ENCODE data around the gene MCF2L.

DNA sequence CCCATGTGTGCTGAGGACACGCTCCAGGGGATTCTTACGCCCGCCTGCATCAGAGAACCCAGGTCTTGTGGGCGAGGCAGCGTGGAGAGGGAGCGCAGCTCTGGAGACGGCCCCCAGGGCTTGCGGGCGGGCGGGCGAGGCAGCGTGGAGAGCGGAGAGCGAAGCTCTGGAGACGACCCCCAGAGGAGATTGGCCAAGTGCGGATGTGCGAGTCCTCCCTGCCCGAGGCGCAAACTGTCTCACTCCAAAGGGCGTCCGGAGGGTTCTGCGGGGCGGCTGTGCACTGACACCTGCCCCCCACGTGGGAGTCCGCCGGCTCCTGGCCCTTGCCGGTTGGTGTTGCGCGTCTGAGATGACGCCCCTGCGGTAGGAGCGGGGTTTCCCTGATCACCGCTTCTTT, 39.8 kb downstream of the MCF2L start:
- TF ChIP-seq, protein P1, sequence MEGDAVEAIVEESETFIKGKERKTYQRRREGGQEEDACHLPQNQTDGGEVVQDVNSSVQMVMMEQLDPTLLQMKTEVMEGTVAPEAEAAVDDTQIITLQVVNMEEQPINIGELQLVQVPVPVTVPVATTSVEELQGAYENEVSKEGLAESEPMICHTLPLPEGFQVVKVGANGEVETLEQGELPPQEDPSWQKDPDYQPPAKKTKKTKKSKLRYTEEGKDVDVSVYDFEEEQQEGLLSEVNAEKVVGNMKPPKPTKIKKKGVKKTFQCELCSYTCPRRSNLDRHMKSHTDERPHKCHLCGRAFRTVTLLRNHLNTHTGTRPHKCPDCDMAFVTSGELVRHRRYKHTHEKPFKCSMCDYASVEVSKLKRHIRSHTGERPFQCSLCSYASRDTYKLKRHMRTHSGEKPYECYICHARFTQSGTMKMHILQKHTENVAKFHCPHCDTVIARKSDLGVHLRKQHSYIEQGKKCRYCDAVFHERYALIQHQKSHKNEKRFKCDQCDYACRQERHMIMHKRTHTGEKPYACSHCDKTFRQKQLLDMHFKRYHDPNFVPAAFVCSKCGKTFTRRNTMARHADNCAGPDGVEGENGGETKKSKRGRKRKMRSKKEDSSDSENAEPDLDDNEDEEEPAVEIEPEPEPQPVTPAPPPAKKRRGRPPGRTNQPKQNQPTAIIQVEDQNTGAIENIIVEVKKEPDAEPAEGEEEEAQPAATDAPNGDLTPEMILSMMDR (IDR thresholded peaks at IDR 0.05), result no peak
- TF ChIP-seq POLR2A (IDR thresholded peaks at IDR 0.05), result no peak

Data from breast epithelium (tissue), 3 donors.